Loucy (cell line): ENCODE measurements around the gene RHBDF1.

Experiments used
- H2AFZ ChIP-seq: fragments of 200-600 bp; sonication (generic); 2 replicates; pipeline ENCODE4 v1.6.0; 2016; ENCODE audit warnings: antibody characterized with exemption, mild to moderate bottlenecking, low read length, moderate library complexity
- H3F3A ChIP-seq: fragments of 200-600 bp; 2 replicates; pipeline ENCODE4 v1.6.0; 2016; ENCODE audit warnings: antibody characterized with exemption, low read depth, mild to moderate bottlenecking
- H3K27me3 ChIP-seq: fragments of 200-600 bp; sonication (generic); 2 replicates; pipeline ENCODE4 v1.6.1; 2014; ENCODE audit warnings: low read length, mild to moderate bottlenecking; ENCODE audit not compliant: insufficient read depth, poor library complexity, severe bottlenecking
- H3K36me3 ChIP-seq: fragments of 200-600 bp; sonication (generic); 2 replicates; pipeline ENCODE4 v1.6.1; 2016; ENCODE audit warnings: low read length; ENCODE audit not compliant: insufficient read depth
- H3K4me1 ChIP-seq: fragments of 200-600 bp; sonication (generic); 2 replicates; pipeline ENCODE4 v1.5.1; 2014; ENCODE audit warnings: low read length, mild to moderate bottlenecking; ENCODE audit not compliant: insufficient read depth, poor library complexity, severe bottlenecking
- H3K4me2 ChIP-seq: fragments of 200-600 bp; sonication (generic); 2 replicates; pipeline ENCODE4 v1.6.0; 2014; ENCODE audit warnings: antibody characterized with exemption, low read length, low read depth, mild to moderate bottlenecking; ENCODE audit not compliant: poor library complexity, severe bottlenecking
- H3K4me3 ChIP-seq: fragments of 200-600 bp; sonication (generic); 2 replicates; pipeline ENCODE4 v1.5.1; 2014; ENCODE audit warnings: low read length, mild to moderate bottlenecking, mixed read lengths; ENCODE audit not compliant: poor library complexity, severe bottlenecking
- H3K79me2 ChIP-seq: fragments of 200-600 bp; sonication (generic); 2 replicates; pipeline ENCODE4 v1.6.1; 2014; ENCODE audit warnings: low read length; ENCODE audit not compliant: insufficient read depth
- H3K9ac ChIP-seq: fragments of 200-600 bp; sonication (generic); 2 replicates; pipeline ENCODE4 v1.6.0; 2014; ENCODE audit warnings: mild to moderate bottlenecking, low read depth, low read length, moderate library complexity; ENCODE audit not compliant: poor library complexity, severe bottlenecking
- H3K9me2 ChIP-seq: fragments of 200-600 bp; sonication (generic); replicated peaks from 2 replicates; pipeline ENCODE4 v1.6.1; 2016; ENCODE audit warnings: low read depth, low read length, mixed read lengths
- H3K9me3 ChIP-seq: fragments of 200-600 bp; sonication (generic); 2 replicates; pipeline ENCODE4 v1.6.1; 2014; ENCODE audit warnings: mild to moderate bottlenecking, antibody characterized with exemption, low read length, low read depth; ENCODE audit not compliant: insufficient read depth
- H4K20me1 ChIP-seq: fragments of 200-600 bp; sonication (generic); 2 replicates; pipeline ENCODE4 v1.6.0; 2014; ENCODE audit warnings: antibody characterized with exemption, low read length, mild to moderate bottlenecking; ENCODE audit not compliant: insufficient read depth, poor library complexity, severe bottlenecking
- CTCF ChIP-seq: fragments of 200-600 bp; sonication (generic); conservative IDR thresholded peaks from 2 replicates; pipeline ENCODE4 v1.5.1; 2014; ENCODE audit warnings: mild to moderate bottlenecking, antibody characterized with exemption, low read length
- EZH2phosphoT487 ChIP-seq: fragments of 200-600 bp; IDR thresholded peaks from 2 replicates; pipeline ENCODE4 v1.6.1; 2018; ENCODE audit warnings: antibody characterized with exemption, mild to moderate bottlenecking, moderate library complexity, borderline replicate concordance

The RHBDF1 gene

GRCh38 chr16:116015-116414 is 43.6 kb upstream of the RHBDF1 start:
- Histone ChIP-seq H3K4me3 (no peak overlapping the region), H3K9me2 (no peaks in the 10 kb centered on the region), H3F3A (no peaks in the 10 kb centered on the region)

GRCh38 chr16:114327-114726 is 41.9 kb upstream of the RHBDF1 start:
- no peaks in the 10 kb centered on the region for H3F3A ChIP-seq
- no peaks in the 10 kb centered on the region for H3K79me2 ChIP-seq
- H3K4me3 ChIP-seq, result no peak overlapping the region
- no peaks in the 10 kb centered on the region for H3K9me3 ChIP-seq
- no peak overlapping the region for H2AFZ ChIP-seq
- H3K27me3 ChIP-seq, result no peaks in the 10 kb centered on the region
- H3K36me3 ChIP-seq, result no peaks in the 10 kb centered on the region
- H3K4me2 ChIP-seq, result no peak overlapping the region
- no peaks in the 10 kb centered on the region for H4K20me1 ChIP-seq
- H3K9me2 ChIP-seq, result no peaks in the 10 kb centered on the region
- no peak overlapping the region for H3K9ac ChIP-seq
- peaks cover 22% of the 10 kb centered on the region for H3K4me1 ChIP-seq
- TF ChIP-seq EZH2phosphoT487, result no peak
- TF ChIP-seq CTCF, result no peak

More at GRCh38 chr16:116015-116414, 43.6 kb upstream of the RHBDF1 start:
- Histone ChIP-seq H2AFZ (no peak overlapping the region), H3K4me1 (peaks cover 27% of the 10 kb centered on the region), H3K9ac (no peak overlapping the region), H3K27me3 (no peaks in the 10 kb centered on the region), H3K4me2 (no peak overlapping the region), H4K20me1 (no peaks in the 10 kb centered on the region), H3K36me3 (no peaks in the 10 kb centered on the region), H3K79me2 (no peaks in the 10 kb centered on the region), H3K9me3 (no peaks in the 10 kb centered on the region)
- TF ChIP-seq CTCF (no peak), EZH2phosphoT487 (no peak)

- no peaks in the 10 kb centered on the region for H3K27me3 ChIP-seq
- H3K36me3 ChIP-seq, result no peaks in the 10 kb centered on the region
- no peaks in the 10 kb centered on the region for H3K79me2 ChIP-seq
- no peaks in the 10 kb centered on the region for H3K9me2 ChIP-seq
- H4K20me1 ChIP-seq, result no peaks in the 10 kb centered on the region
- no peak for TF ChIP-seq CTCF
- no peak for TF ChIP-seq EZH2phosphoT487
- H2AFZ ChIP-seq, result no peak overlapping the region
- no peak overlapping the region for H3K9ac ChIP-seq
- H3K4me1 ChIP-seq, result peaks cover 14% of the 10 kb centered on the region
- no peak overlapping the region for H3K4me3 ChIP-seq
- H3K9me3 ChIP-seq, result no peaks in the 10 kb centered on the region
- no peaks in the 10 kb centered on the region for H3F3A ChIP-seq
- H3K4me2 ChIP-seq, result no peak overlapping the region
Measured at GRCh38 chr16:112153-112840, 39.9 kb upstream of the RHBDF1 start.
